ENCODE data around the gene PLAAT4. TPM values are rescaled to one million over a fixed set of nuclear protein-coding genes. Genes with fewer than 3 reads are reported as not detected.

The PLAAT4 gene
- total RNA-seq, 1 experiment from 2014 or later = 3.5 TPM

DNA sequence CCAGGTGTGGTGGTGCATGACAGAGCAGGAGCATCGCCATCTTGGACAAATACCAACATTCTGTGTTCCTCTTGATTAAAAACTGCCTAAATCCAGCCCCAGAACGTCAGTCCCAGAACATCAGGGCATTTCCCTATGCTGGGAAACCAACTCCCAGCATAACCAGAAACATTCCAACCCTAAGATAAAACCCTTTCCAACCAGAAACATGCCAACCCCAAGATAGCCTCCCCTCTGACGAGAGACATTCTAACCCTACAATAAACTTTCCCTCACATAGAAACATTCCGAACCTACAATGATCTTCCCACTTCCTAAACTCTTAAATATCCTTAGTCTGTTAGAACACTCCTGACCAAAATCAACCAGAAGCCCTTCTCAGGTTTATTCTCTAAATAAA is 11.6 kb downstream of the PLAAT4 start:
- no peak for DNase-seq
- Histone ChIP-seq H3K4ac (ENCODE audit: low read depth, low read length) (no peak overlapping the region), H3T11ph (ENCODE audit: low read length) (no peak overlapping the region), H4K91ac (ENCODE audit: insufficient read length, low read depth, low read length) (no peak overlapping the region), H4K8ac (replicated peaks; ENCODE audit: insufficient read length, low read depth, low read length) (no peak overlapping the region), H3K4me2 (ENCODE audit: insufficient read depth, insufficient read length, low read length) (no peak overlapping the region), H3K14ac (ENCODE audit: insufficient read depth, low read length) (no peak overlapping the region), H2BK5ac (ENCODE audit: insufficient read length, low read length) (no peak overlapping the region), H2BK12ac (ENCODE audit: insufficient read length, low read depth, low read length) (no peak overlapping the region), H3K27ac (ENCODE audit: insufficient read length, low read depth, low read length) (no peak overlapping the region), H2BK20ac (ENCODE audit: low read depth, low read length, poor library complexity, severe bottlenecking) (no peak overlapping the region), H2AFZ (ENCODE audit: low read length) (no peak overlapping the region), H3K4me1 (ENCODE audit: insufficient read depth, low read length) (no peaks in the 10 kb centered on the region), H3K18ac (ENCODE audit: insufficient read length, low read depth, low read length) (no peak overlapping the region), H3K23ac (ENCODE audit: insufficient read length, low read depth, low read length) (no peak overlapping the region), H4K5ac (ENCODE audit: insufficient read length, low read depth, low read length) (no peak overlapping the region), H3K56ac (ENCODE audit: insufficient read length, low read depth, low read length) (no peak overlapping the region), H3K79me1 (ENCODE audit: insufficient read depth, low read depth, low read length, poor library complexity, severe bottlenecking) (no peaks in the 10 kb centered on the region), H2BK120ac (ENCODE audit: low read depth, low read length, poor library complexity, severe bottlenecking) (no peak overlapping the region), H2BK15ac (ENCODE audit: low read depth, low read length) (no peak overlapping the region), H3K27me3 (ENCODE audit: insufficient read depth, low read length) (no peaks in the 10 kb centered on the region), H3K23me2 (ENCODE audit: insufficient read length, low read depth, low read length, poor library complexity, severe bottlenecking) (no peaks in the 10 kb centered on the region), H3K9ac (ENCODE audit: extremely low read depth, insufficient read length, low read length) (no peak overlapping the region), H3K9me3 (ENCODE audit: control insufficient read depth, low read depth, low read length) (no peaks in the 10 kb centered on the region), H2AK5ac (ENCODE audit: insufficient read length, low read length) (no peak overlapping the region), H3K79me2 (ENCODE audit: insufficient read depth, low read length) (no peaks in the 10 kb centered on the region), H4K20me1 (ENCODE audit: control insufficient read depth, insufficient read depth, insufficient read length) (no peaks in the 10 kb centered on the region)
- no peak for TF ChIP-seq CTCF (conservative IDR thresholded peaks at IDR 0.05)
- Mint-ChIP-seq H3K4me1 (peaks cover 15 to 17% of the 10 kb centered on the region in 2 experiments), H3K9me3 (peaks cover 3 to 9% of the 10 kb centered on the region in 2 experiments; a peak in 2 of 5 replicates), H3K4me3 (no peak overlapping the region), H3K27ac (no peak overlapping the region), H3K27me3 (ENCODE audit: low read depth) (no peaks in the 10 kb centered on the region; the same call in none of the 2 replicates), H3K36me3 (ENCODE audit: insufficient read depth in 1 of 3, low read depth in 3 of 3) (peaks cover 0 to 6% (median 0%) of the 10 kb centered on the region in 3 experiments; a peak in 4 of 7 replicates)
- WGBS (ENCODE audit: extremely low coverage, insufficient read length, low lambda C conversion rate) = no CpG with 5 or more reads among the region's 4 CpGs

All from H9 (cell line).